WTC11 (cell line): ENCODE measurements around the gene ADAMTS12. TPM values are rescaled to one million over a fixed set of nuclear protein-coding genes. Genes with fewer than 3 reads are reported as not detected.

Source experiments
- ATAC-seq: fragments of 200-7000 bp; cut with Tn5 transposase; 2 replicates; pipeline ENCODE4 v1.10.0; 2021; ENCODE audit warnings: mild to moderate bottlenecking, moderate library complexity
- CTCF ChIA-PET: fragments of 300-600 bp; sonication (Branson Sonifier 250); formaldehyde crosslinking; loops from one replicate; lab custom pipeline; 2021; ENCODE audit warnings: antibody characterized with exemption; lab: Charles Lee
- POLR2A ChIA-PET: fragments of 350-600 bp; sonication (Branson Sonifier 250); formaldehyde crosslinking; loops from one replicate; lab custom pipeline; 2021; ENCODE audit warnings: antibody characterized with exemption; lab: Charles Lee
- DNase-seq: peaks from one replicate; pipeline ENCODE4 v3.0.0; 2021; ENCODE audit warnings: low spot score
- H3K27ac Mint-ChIP-seq: 2 replicates; pipeline ENCODE4 v1.8.0; 2021; ENCODE audit warnings: mixed read lengths
- H3K27me3 Mint-ChIP-seq: 2 replicates; pipeline ENCODE4 v1.8.0; 2021; ENCODE audit warnings: low read depth, mild to moderate bottlenecking, moderate library complexity, mixed read lengths
- H3K36me3 Mint-ChIP-seq: 2 replicates; pipeline ENCODE4 v1.8.0; 2021; ENCODE audit warnings: mixed read lengths
- H3K4me1 Mint-ChIP-seq: 2 replicates; pipeline ENCODE4 v1.8.0; 2022; ENCODE audit warnings: mixed read lengths
- H3K4me3 Mint-ChIP-seq: 2 replicates; pipeline ENCODE4 v1.8.0; 2021; ENCODE audit warnings: mild to moderate bottlenecking, moderate library complexity, mixed read lengths
- H3K9me3 Mint-ChIP-seq: 2 replicates; pipeline ENCODE4 v1.8.0; 2021; ENCODE audit warnings: mixed read lengths
- AFF4 ChIP-seq: sonication (generic); formaldehyde crosslinking; IDR thresholded peaks from 2 replicates; pipeline ENCODE4 v1.8.1; 2023; ENCODE audit warnings: mild to moderate bottlenecking, missing genetic modification reagents, borderline replicate concordance
- ATF1 ChIP-seq: sonication (generic); formaldehyde crosslinking; IDR thresholded peaks from 2 replicates; pipeline ENCODE4 v1.8.1; 2023; ENCODE audit warnings: mild to moderate bottlenecking, moderate library complexity, missing genetic modification reagents
- ATF6 ChIP-seq: sonication (generic); formaldehyde crosslinking; IDR thresholded peaks from 2 replicates; pipeline ENCODE4 v1.8.1; 2023; ENCODE audit warnings: mild to moderate bottlenecking, missing genetic modification reagents
- CTCF ChIP-seq: fragments of 200-600 bp; IDR thresholded peaks from 2 replicates; pipeline ENCODE4 v1.8.0; 2022; ENCODE audit warnings: antibody characterized with exemption
- E2F5 ChIP-seq: sonication (generic); formaldehyde crosslinking; IDR thresholded peaks from 2 replicates; pipeline ENCODE4 v1.8.1; 2022; ENCODE audit warnings: mild to moderate bottlenecking, moderate library complexity, missing genetic modification reagents
- IRF2 ChIP-seq: sonication (generic); formaldehyde crosslinking; IDR thresholded peaks from 2 replicates; pipeline ENCODE4 v1.8.0; 2022; ENCODE audit warnings: low read depth, missing genetic modification reagents, borderline replicate concordance
- MAX ChIP-seq: sonication (generic); formaldehyde crosslinking; IDR thresholded peaks from 2 replicates; pipeline ENCODE4 v1.8.0; 2022; ENCODE audit warnings: mild to moderate bottlenecking, missing genetic modification reagents
- NFATC4 ChIP-seq: fragments of 250-450 bp; sonication (Bioruptor Pico); IDR thresholded peaks from 2 replicates; pipeline ENCODE4 v1.9.0; 2021; ENCODE audit warnings: mild to moderate bottlenecking
- TCF7 ChIP-seq: sonication (generic); formaldehyde crosslinking; IDR thresholded peaks from 2 replicates; pipeline ENCODE4 v1.8.0; 2022; ENCODE audit warnings: mild to moderate bottlenecking, low read depth, missing genetic modification reagents, moderate library complexity
- USF1 ChIP-seq: sonication (generic); formaldehyde crosslinking; IDR thresholded peaks from 2 replicates; pipeline ENCODE4 v1.8.0; 2022; ENCODE audit warnings: mild to moderate bottlenecking, missing genetic modification reagents
- ZNF219 ChIP-seq: sonication (generic); formaldehyde crosslinking; IDR thresholded peaks from 2 replicates; pipeline ENCODE4 v1.8.0; 2023; ENCODE audit warnings: missing genetic modification reagents, mild to moderate bottlenecking, borderline replicate concordance
- ZNF396 ChIP-seq: fragments of 250-450 bp; sonication (Bioruptor Pico); IDR thresholded peaks from 2 replicates; pipeline ENCODE4 v1.8.0; 2021; ENCODE audit warnings: mild to moderate bottlenecking, moderate library complexity, borderline replicate concordance
- ZNF423 ChIP-seq: fragments of 250-450 bp; sonication (Bioruptor Pico); IDR thresholded peaks from 2 replicates; pipeline ENCODE4 v2.1.2; 2022; ENCODE audit warnings: mild to moderate bottlenecking, moderate library complexity
- ZNF425 ChIP-seq: fragments of 250-450 bp; sonication (Bioruptor Pico); conservative IDR thresholded peaks from 2 replicates; pipeline ENCODE4 v1.9.0; 2021; ENCODE audit warnings: mild to moderate bottlenecking
- ZNF512 ChIP-seq: sonication (generic); formaldehyde crosslinking; IDR thresholded peaks from 2 replicates; pipeline ENCODE4 v1.8.1; 2022; ENCODE audit warnings: missing genetic modification reagents, borderline replicate concordance
- ZNF532 ChIP-seq: fragments of 250-450 bp; sonication (Bioruptor Pico); IDR thresholded peaks from 2 replicates; pipeline ENCODE4 v1.9.0; 2021; ENCODE audit warnings: mild to moderate bottlenecking, borderline replicate concordance
- ZSCAN18 ChIP-seq: fragments of 250-450 bp; sonication (Bioruptor Pico); IDR thresholded peaks from 2 replicates; pipeline ENCODE4 v2.1.2; 2022; ENCODE audit warnings: mild to moderate bottlenecking, moderate library complexity
- total RNA-seq: library from RNA; stranded (reverse); gene quantifications from 3 replicates; pipeline ENCODE4 v1.2.3, GENCODE V29; 2021

The ADAMTS12 gene
- total RNA-seq, 1 experiment from 2014 or later = 13.5 TPM

GRCh38 chr5:33657176-33657575 lies 234.6 kb downstream of the ADAMTS12 start:
- H3K4me3 Mint-ChIP-seq = no peak overlapping the region
- no peaks in the 10 kb centered on the region for H3K36me3 Mint-ChIP-seq
- POLR2A ChIA-PET = no interaction called here
- CTCF ChIA-PET = interaction anchor here (1.5 to 1.7 kb wide), 2 partner anchors 278 to 313 kb away, joined by 4 to 6 read pairs; no protein-coding TSS in a partner anchor
- no peaks in the 10 kb centered on the region for H3K27me3 Mint-ChIP-seq
- ATAC-seq (no peak), DNase-seq (no peak)
- H3K27ac Mint-ChIP-seq = no peak overlapping the region
- H3K4me1 Mint-ChIP-seq = peaks cover 10% of the 10 kb centered on the region
- H3K9me3 Mint-ChIP-seq = peaks cover under 1% of the 10 kb centered on the region; the same call in 1 of the 2 replicates
- TF ChIP-seq USF1 (no peak), ZNF219 (CRISPR knock-in tag) (no peak), E2F5 (CRISPR knock-in tag) (no peak), ZNF396 (CRISPR knock-in tag) (no peak), AFF4 (CRISPR knock-in tag) (no peak), ZNF512 (CRISPR knock-in tag) (no peak), ZNF423 (no peak), TCF7 (no peak), MAX (CRISPR knock-in tag) (no peak), IRF2 (CRISPR knock-in tag) (no peak), ZNF532 (no peak), ZSCAN18 (CRISPR knock-in tag) (no peak), CTCF (no peak), ATF1 (CRISPR knock-in tag) (no peak), NFATC4 (CRISPR knock-in tag) (no peak), ATF6 (CRISPR knock-in tag) (no peak), ZNF425 (CRISPR knock-in tag) (no peak)
